Esophagus muscularis mucosa (tissue), 4 donors: ENCODE measurements around the gene VCPKMT. TPM values are rescaled to one million over a fixed set of nuclear protein-coding genes. Genes with fewer than 3 reads are reported as not detected.
A peak's percentile ranks its signal among the peaks of the same experiment; 100 is the strongest.

ENCODE experiments used
- DNase-seq: peaks from one replicate; pipeline ENCODE4 v3.0.0-alpha.2; 2017; ENCODE audit errors: extremely low spot score
- H3K27ac ChIP-seq, 4 donors: fragments of 200-600 bp; sonication (generic); replicated peaks in 1 of 4; 1 replicate in 3 of 4; 2 replicates in 1 of 4; pipeline ENCODE4 v1.5.1; 2016 to 2019; ENCODE audit warnings: mild to moderate bottlenecking in 1 of 4
- H3K27me3 ChIP-seq, 4 donors: fragments of 200-600 bp; sonication (generic); one replicate each; pipeline versions ENCODE4 v1.5.1 to v1.6.0; 2016 to 2019
- H3K36me3 ChIP-seq, 4 donors: fragments of 200-600 bp; sonication (generic); one replicate each; pipeline ENCODE4 v1.5.1; 2016 to 2019
- H3K4me1 ChIP-seq, 4 donors: fragments of 200-600 bp; sonication (generic); one replicate each; pipeline ENCODE4 v1.5.1; 2016 to 2019
- H3K4me3 ChIP-seq, 4 donors: fragments of 200-600 bp; sonication (generic); 1 replicate in 2 of 4; 2 replicates in 2 of 4; pipeline ENCODE4 v1.5.1; 2016 to 2019; ENCODE audit warnings: mild to moderate bottlenecking in 4 of 4, moderate library complexity in 1 of 4
- H3K9me3 ChIP-seq, 4 donors: fragments of 200-600 bp; sonication (generic); 1 replicate in 3 of 4; 2 replicates in 1 of 4; pipeline ENCODE4 v1.5.1; 2016 to 2019
- CTCF ChIP-seq, 3 experiments: fragments of 200-600 bp in 2 of 3; fragments of 450-650 bp in 1 of 3; sonication (generic) in 2 of 3; IDR thresholded peaks; one replicate each; pipeline ENCODE4 v1.5.1; 2017 to 2019; ENCODE audit warnings: antibody characterized with exemption in 3 of 3, mild to moderate bottlenecking in 2 of 3, moderate library complexity in 1 of 3
- EP300 ChIP-seq: sonication (generic); formaldehyde crosslinking; IDR thresholded peaks from one replicate; pipeline ENCODE4 v1.6.1; 2017; ENCODE audit warnings: antibody characterized with exemption
- POLR2A ChIP-seq: fragments of 450-650 bp; IDR thresholded peaks from one replicate; pipeline ENCODE4 v1.6.1; 2017; ENCODE audit warnings: antibody characterized with exemption, moderate library complexity, mild to moderate bottlenecking, low read depth
- POLR2AphosphoS5 ChIP-seq, 2 donors: sonication (generic); formaldehyde crosslinking; IDR thresholded peaks; one replicate each; pipeline ENCODE4 v1.6.1; 2017; ENCODE audit warnings: antibody characterized with exemption in 2 of 2
- WGBS: methylation state at CpG from one replicate; pipeline ENCODE4 v1.1.5; 2018; 5-methylcytosine and 5-hydroxymethylcytosine counted together
- intact Hi-C: fragments of 100-400 bp; cut with DNase I; formaldehyde crosslinking; loops from one replicate; pipeline ENCODE4 v1.15.1; 2023
- total RNA-seq, 4 donors: library from RNA; depleted of rRNA; stranded (reverse); fragments of >200 nt; gene quantifications; one replicate each; pipeline versions ENCODE4 v1.1.0 to v1.2.1, GENCODE V29; 2016

The VCPKMT gene
- total RNA-seq, 4 donors from 2014 or later, result 3.1 to 5.4 (median 4.8) TPM

GRCh38 chr14:50116966-50117365 is 594 bp upstream of the VCPKMT start:
- Histone ChIP-seq H3K27me3 (no peaks in the 10 kb centered on the region), H3K4me1 (peaks cover 15 to 28% (median 23%) of the 10 kb centered on the region in 4 donors), H3K4me3 (peak overlapping the region; percentile 64 to 76 (median 76)), H3K9me3 (no peaks in the 10 kb centered on the region), H3K27ac (peak overlapping the region; percentile 86 to 89 (median 86)), H3K36me3 (peaks cover 12 to 49% (median 34%) of the 10 kb centered on the region in 4 donors)
- no peak for TF ChIP-seq CTCF (IDR thresholded peaks at IDR 0.05)
- no peak for TF ChIP-seq POLR2A
- TF ChIP-seq EP300, result no peak
- TF ChIP-seq POLR2AphosphoS5 (IDR thresholded peaks at IDR 0.05), result no peak
- intact Hi-C loops, result loop anchor here (10.0 kb wide), 3 partner anchors 352 to 482 kb away; partner anchors contain the start of genes DNAAF2, KLHDC2 and MAP4K5
- DNase-seq, result no peak
- 39% methylated on average over 2 of the region's 2 CpGs for WGBS

- H3K36me3 ChIP-seq, result peaks cover 34 to 69% (median 59%) of the 10 kb centered on the region in 4 donors
- TF ChIP-seq POLR2AphosphoS5 (IDR thresholded peaks at IDR 0.05) (no peak), CTCF (IDR thresholded peaks at IDR 0.05) (no peak), EP300 (no peak), POLR2A (no peak)
- H3K4me1 ChIP-seq, result peaks cover 15 to 28% (median 23%) of the 10 kb centered on the region in 4 donors
- H3K27ac ChIP-seq, result no peak overlapping the region
- no peak overlapping the region for H3K4me3 ChIP-seq
- 77% methylated on average over 4 of the region's 4 CpGs for WGBS
- no peaks in the 10 kb centered on the region for H3K27me3 ChIP-seq
- H3K9me3 ChIP-seq, result no peaks in the 10 kb centered on the region
- DNase-seq, result no peak
- intact Hi-C loops, result loop anchor here (10.0 kb wide), 3 partner anchors 349 to 479 kb away; partner anchors contain the start of genes DNAAF2, KLHDC2 and MAP4K5
Measured at GRCh38 chr14:50113381-50114035, 2.9 kb downstream of the VCPKMT start.

GRCh38 chr14:50110323-50111037 is 5.9 kb downstream of the VCPKMT start:
- Histone ChIP-seq H3K27me3 (no peaks in the 10 kb centered on the region), H3K4me1 (peaks cover 5 to 13% (median 11%) of the 10 kb centered on the region in 4 donors), H3K36me3 (peaks cover 34 to 81% (median 63%) of the 10 kb centered on the region in 4 donors), H3K9me3 (no peaks in the 10 kb centered on the region), H3K27ac (no peak overlapping the region), H3K4me3 (no peak overlapping the region)
- 86% methylated on average over 4 of the region's 4 CpGs for whole genome bisulfite sequencing
- intact Hi-C loops, result loop anchor here (10.0 kb wide), 3 partner anchors 346 to 476 kb away; partner anchors contain the start of genes DNAAF2, KLHDC2 and MAP4K5
- no peak for DNase-seq
- TF ChIP-seq EP300, result no peak
- no peak for TF ChIP-seq POLR2AphosphoS5 (IDR thresholded peaks at IDR 0.05)
- no peak for TF ChIP-seq POLR2A
- no peak for TF ChIP-seq CTCF (IDR thresholded peaks at IDR 0.05)

GRCh38 chr14:50109342-50109741 is 7.0 kb downstream of the VCPKMT start:
- Histone ChIP-seq H3K4me3 (no peak overlapping the region), H3K4me1 (peaks cover 0 to 2% (median under 1%) of the 10 kb centered on the region in 4 donors), H3K9me3 (no peaks in the 10 kb centered on the region), H3K27me3 (no peaks in the 10 kb centered on the region), H3K27ac (no peak overlapping the region), H3K36me3 (peaks cover 30 to 77% (median 58%) of the 10 kb centered on the region in 4 donors)
- TF ChIP-seq POLR2AphosphoS5 (IDR thresholded peaks at IDR 0.05) (no peak), EP300 (no peak), POLR2A (no peak), CTCF (IDR thresholded peaks at IDR 0.05) (no peak)
- 64% methylated on average over 6 of the region's 6 CpGs for WGBS
- intact Hi-C loops, result loop anchor here (5.0 to 10.0 kb wide), 2 partner anchors 105 to 242 kb away; no protein-coding TSS in a partner anchor
- DNase-seq, result no peak
